Caco-2 (cell line): Measurements from ENCODE around the gene ANO3. TPM values are rescaled to one million over a fixed set of nuclear protein-coding genes. Genes with fewer than 3 reads are reported as not detected.

Experiments used
- BruUV-seq: library from RNA; stranded (reverse); fragments of 400-500 nt; replicated peaks from 2 replicates; lab custom pipeline; 2021; lab: Mats Ljungman, UMichigan
- CTCF ChIA-PET: fragments of 300-600 bp; sonication (Branson Sonifier 250); formaldehyde crosslinking; loops from one replicate; lab custom pipeline; 2022; ENCODE audit warnings: antibody characterized with exemption; lab: Charles Lee
- POLR2A ChIA-PET: fragments of 300-600 bp; sonication (Branson Sonifier 250); formaldehyde crosslinking; loops from one replicate; lab custom pipeline; 2022; ENCODE audit warnings: antibody characterized with exemption; lab: Charles Lee
- DNase-seq, 2 experiments: peaks; one replicate each; pipeline versions ENCODE4 v3.0.0 to v3.0.0-alpha.2; 2020 to 2022
- H3K27me3 ChIP-seq: replicated peaks from 2 replicates; pipeline ENCODE4 v1.6.0; 2011; ENCODE audit warnings: low read length; ENCODE audit not compliant: control insufficient read depth, insufficient read depth
- H3K36me3 ChIP-seq: 2 replicates; pipeline ENCODE4 v1.5.1; 2011; ENCODE audit warnings: low read length; ENCODE audit not compliant: control insufficient read depth, insufficient read depth
- H3K4me1 ChIP-seq: fragments of 250-450 bp; sonication (Bioruptor Pico); 2 replicates; pipeline ENCODE4 v1.5.1; 2020; ENCODE audit warnings: mild to moderate bottlenecking
- H3K4me3 ChIP-seq: 2 replicates; pipeline ENCODE4 v1.5.1; 2011; ENCODE audit warnings: low read depth, mild to moderate bottlenecking, control low read depth, low read length
- H3K9me3 ChIP-seq: fragments of 250-450 bp; sonication (Bioruptor Pico); 2 replicates; pipeline ENCODE4 v1.5.1; 2020; ENCODE audit warnings: mild to moderate bottlenecking, moderate library complexity
- H3K27ac Mint-ChIP-seq: one replicate; pipeline ENCODE4 v1.8.0; 2022; ENCODE audit warnings: mixed read lengths; ENCODE audit not compliant: unreplicated experiment
- H3K27me3 Mint-ChIP-seq: one replicate; pipeline ENCODE4 v1.8.0; 2022; ENCODE audit warnings: mixed read lengths; ENCODE audit not compliant: insufficient read depth, unreplicated experiment
- H3K36me3 Mint-ChIP-seq: one replicate; pipeline ENCODE4 v1.8.0; 2022; ENCODE audit warnings: mild to moderate bottlenecking, mixed read lengths; ENCODE audit not compliant: insufficient read depth, unreplicated experiment
- H3K4me1 Mint-ChIP-seq: one replicate; pipeline ENCODE4 v1.8.0; 2022; ENCODE audit warnings: low read depth, mixed read lengths; ENCODE audit not compliant: unreplicated experiment
- H3K4me3 Mint-ChIP-seq: one replicate; pipeline ENCODE4 v1.8.0; 2022; ENCODE audit warnings: mild to moderate bottlenecking, moderate library complexity, mixed read lengths; ENCODE audit not compliant: unreplicated experiment
- H3K9me3 Mint-ChIP-seq: one replicate; pipeline ENCODE4 v1.8.0; 2022; ENCODE audit warnings: mixed read lengths; ENCODE audit not compliant: unreplicated experiment
- CTCF ChIP-seq, 2 experiments: fragments of 200-600 bp in 1 of 2; IDR thresholded peaks; 1 replicate in 1 of 2; 2 replicates in 1 of 2; pipeline versions ENCODE4 v1.5.1 to v1.8.0; 2011 to 2022; ENCODE audit warnings: antibody characterized with exemption in 1 of 2, control low read depth in 1 of 2, inconsistent platforms in 1 of 2, low read depth in 1 of 2, low read length in 1 of 2, mild to moderate bottlenecking in 1 of 2, moderate library complexity in 1 of 2; ENCODE audit not compliant: insufficient read depth in 1 of 2, severe bottlenecking in 1 of 2, unreplicated experiment in 1 of 2
- intact Hi-C: fragments of 100-400 bp; cut with micrococcal nuclease; formaldehyde crosslinking; loops from one replicate; pipeline ENCODE4 v1.10.0; 2022; ENCODE audit not compliant: unreplicated experiment
- total RNA-seq: library from RNA; stranded (reverse); gene quantifications from 2 replicates; pipeline ENCODE4 v1.2.3, GENCODE V29; 2022

Gene ANO3
- total RNA-seq, 1 experiment from 2014 or later = not detected

- Mint-ChIP-seq H3K4me3 (no peak overlapping the region), H3K27me3 (peaks cover 3% of the 10 kb centered on the region), H3K27ac (no peak overlapping the region), H3K36me3 (no peaks in the 10 kb centered on the region), H3K9me3 (no peaks in the 10 kb centered on the region), H3K4me1 (no peaks in the 10 kb centered on the region)
- intact Hi-C loops = no loop called here
- ChIA-PET CTCF (no interaction called here), POLR2A (no interaction called here)
- Histone ChIP-seq H3K36me3 (no peaks in the 10 kb centered on the region), H3K4me3 (no peak overlapping the region), H3K9me3 (no peaks in the 10 kb centered on the region), H3K4me1 (no peaks in the 10 kb centered on the region), H3K27me3 (no peaks in the 10 kb centered on the region)
- no peak for TF ChIP-seq CTCF (IDR thresholded peaks at IDR 0.05; ENCODE audit: insufficient read depth in 1 of 2, low read depth in 1 of 2, low read length in 1 of 2, severe bottlenecking in 1 of 2, unreplicated experiment in 1 of 2)
- no TSS peak for BruUV-seq
- DNase-seq = no peak
Observed at GRCh38 chr11:26665946-26666345, 334.0 kb downstream of the ANO3 start.

GRCh38 chr11:26675233-26675928 lies 343.5 kb downstream of the ANO3 start:
- TF ChIP-seq CTCF (IDR thresholded peaks at IDR 0.05; ENCODE audit: insufficient read depth in 1 of 2, low read depth in 1 of 2, low read length in 1 of 2, severe bottlenecking in 1 of 2, unreplicated experiment in 1 of 2) = no peak
- Mint-ChIP-seq H3K4me1 (no peaks in the 10 kb centered on the region), H3K27ac (no peak overlapping the region), H3K36me3 (no peaks in the 10 kb centered on the region), H3K9me3 (no peaks in the 10 kb centered on the region), H3K27me3 (peaks cover 2% of the 10 kb centered on the region), H3K4me3 (no peak overlapping the region)
- no TSS peak for BruUV-seq
- CTCF ChIA-PET = no interaction called here
- Histone ChIP-seq H3K36me3 (no peaks in the 10 kb centered on the region), H3K4me3 (no peak overlapping the region), H3K27me3 (no peaks in the 10 kb centered on the region), H3K9me3 (no peaks in the 10 kb centered on the region), H3K4me1 (no peaks in the 10 kb centered on the region)
- intact Hi-C loops = no loop called here
- POLR2A ChIA-PET = no interaction called here
- DNase-seq = no peak

GRCh38 chr11:26676641-26677040 lies 344.7 kb downstream of the ANO3 start:
- Histone ChIP-seq H3K9me3 (no peaks in the 10 kb centered on the region), H3K36me3 (no peaks in the 10 kb centered on the region), H3K4me1 (no peaks in the 10 kb centered on the region), H3K27me3 (no peaks in the 10 kb centered on the region), H3K4me3 (no peak overlapping the region)
- intact Hi-C loops = no loop called here
- TF ChIP-seq CTCF (IDR thresholded peaks at IDR 0.05; ENCODE audit: insufficient read depth in 1 of 2, low read depth in 1 of 2, low read length in 1 of 2, severe bottlenecking in 1 of 2, unreplicated experiment in 1 of 2) = no peak
- ChIA-PET CTCF (no interaction called here), POLR2A (no interaction called here)
- Mint-ChIP-seq H3K36me3 (no peaks in the 10 kb centered on the region), H3K4me3 (no peak overlapping the region), H3K4me1 (no peaks in the 10 kb centered on the region), H3K9me3 (no peaks in the 10 kb centered on the region), H3K27me3 (peaks cover 2% of the 10 kb centered on the region), H3K27ac (no peak overlapping the region)
- BruUV-seq = no TSS peak
- no peak for DNase-seq
